Fibroblast of skin of right quadriceps (primary cell): Measurements from ENCODE around the gene LTC4S.
"Not testable (repeated sequence)": the region's sequence is repeated elsewhere in the genome, so short reads cannot be mapped to it uniquely, and the experiment has no call there.

Experiments used
- DNase-seq: peaks from one replicate; pipeline ENCODE4 v3.0.0-alpha.2; 2013

LTC4S gene

DNA sequence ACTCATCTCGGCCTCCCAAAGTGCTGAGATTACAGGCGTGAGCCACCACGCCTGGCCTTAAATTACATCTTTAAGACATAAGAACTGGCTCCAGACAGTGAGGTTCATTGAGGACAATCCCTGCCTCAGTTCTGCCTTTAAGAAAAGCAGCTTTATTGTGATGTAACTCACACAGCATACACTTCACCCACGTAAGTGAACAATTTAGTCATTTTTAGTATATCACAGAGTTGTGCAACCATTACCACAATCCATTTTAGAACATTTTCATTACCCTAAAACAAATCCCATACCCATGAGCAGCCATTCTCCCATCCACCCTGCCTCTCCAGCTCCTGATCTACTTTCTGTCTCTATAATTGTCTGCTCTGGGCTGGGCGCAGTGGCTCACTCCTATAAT is 24.0 kb upstream of the LTC4S start:
- no peak for DNase-seq

DNA sequence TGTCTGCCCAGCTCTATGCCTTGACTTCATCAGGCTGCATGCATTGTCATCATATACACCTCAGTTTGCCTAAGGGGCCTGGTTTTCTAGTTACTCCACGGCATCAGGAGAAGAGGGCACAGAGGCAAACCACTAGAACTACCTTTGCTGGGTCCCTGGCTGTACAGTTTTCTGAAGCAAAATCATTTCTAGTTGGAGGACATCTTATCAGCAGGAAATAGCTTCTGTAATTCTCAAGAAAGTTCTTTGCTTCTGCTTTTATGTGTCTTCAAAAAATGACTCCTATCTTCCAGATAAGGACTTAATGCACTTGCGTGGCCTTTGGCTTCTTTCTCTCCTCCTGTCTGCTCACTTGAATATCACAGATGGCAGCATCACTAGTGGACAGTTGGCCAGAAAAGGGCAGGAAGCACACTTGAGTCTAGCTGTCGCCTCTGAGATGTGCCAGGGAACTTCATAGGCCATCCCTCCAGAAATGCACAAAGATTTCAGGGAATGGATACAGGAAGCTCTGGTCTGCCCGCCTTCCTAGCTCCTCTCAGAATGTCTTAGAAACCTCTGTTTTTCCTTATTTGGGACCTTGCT is 22.4 kb upstream of the LTC4S start:
- DNase-seq = no peak

DNA sequence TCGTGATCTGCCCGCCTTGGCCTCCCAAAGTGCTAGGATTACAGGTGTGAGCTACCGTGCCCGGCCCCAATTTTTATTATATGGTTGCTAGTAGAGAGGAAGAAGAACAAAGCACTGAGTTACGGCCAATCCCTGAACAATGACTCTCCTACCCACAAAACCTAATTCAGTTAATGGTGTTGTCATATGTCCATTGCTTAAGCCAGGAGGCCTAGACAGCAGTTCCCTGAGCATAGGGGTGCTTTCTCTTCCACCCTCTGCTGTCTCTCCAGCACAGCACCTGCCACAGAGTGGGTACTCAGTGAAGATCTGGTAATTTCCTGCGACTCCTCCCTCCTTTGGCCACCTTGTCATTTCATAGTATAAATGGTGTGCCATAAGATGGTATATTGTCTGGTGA is 21.4 kb upstream of the LTC4S start:
- DNase-seq = no peak

DNA sequence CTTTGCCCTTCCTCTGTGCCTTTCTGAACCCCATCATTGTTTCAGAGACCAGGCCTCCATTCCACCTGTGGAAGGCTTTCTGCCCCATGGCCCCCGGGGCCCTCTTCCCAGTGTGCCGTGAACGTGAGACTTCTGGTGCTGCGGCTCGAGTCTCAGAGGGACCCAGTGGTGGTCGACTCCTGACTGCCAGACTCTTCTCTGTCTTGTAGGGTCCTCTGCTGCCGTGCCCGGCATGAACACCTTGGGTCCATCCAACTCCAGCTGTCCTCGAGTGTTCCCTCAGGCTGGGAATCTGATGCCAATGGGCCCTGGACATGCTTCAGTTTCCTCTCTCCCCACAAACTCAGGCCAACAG is 20.1 kb upstream of the LTC4S start:
- DNase-seq = no peak

DNA sequence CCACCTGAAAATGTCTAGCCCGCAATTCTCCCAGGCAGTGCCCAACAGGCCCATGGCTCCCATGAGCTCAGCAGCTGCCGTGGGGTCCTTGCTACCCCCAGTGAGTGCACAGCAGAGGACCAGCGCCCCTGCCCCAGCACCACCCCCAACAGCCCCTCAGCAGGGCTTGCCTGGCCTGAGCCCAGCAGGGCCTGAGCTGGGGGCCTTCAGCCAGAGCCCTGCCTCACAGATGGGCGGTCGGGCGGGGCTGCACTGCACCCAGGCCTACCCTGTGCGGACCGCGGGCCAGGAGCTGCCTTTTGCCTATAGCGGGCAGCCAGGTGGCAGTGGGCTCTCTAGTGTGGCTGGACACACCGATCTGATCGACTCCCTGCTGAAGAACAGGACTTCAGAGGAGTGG is 19.3 kb upstream of the LTC4S start:
- DNase-seq = no peak

DNA sequence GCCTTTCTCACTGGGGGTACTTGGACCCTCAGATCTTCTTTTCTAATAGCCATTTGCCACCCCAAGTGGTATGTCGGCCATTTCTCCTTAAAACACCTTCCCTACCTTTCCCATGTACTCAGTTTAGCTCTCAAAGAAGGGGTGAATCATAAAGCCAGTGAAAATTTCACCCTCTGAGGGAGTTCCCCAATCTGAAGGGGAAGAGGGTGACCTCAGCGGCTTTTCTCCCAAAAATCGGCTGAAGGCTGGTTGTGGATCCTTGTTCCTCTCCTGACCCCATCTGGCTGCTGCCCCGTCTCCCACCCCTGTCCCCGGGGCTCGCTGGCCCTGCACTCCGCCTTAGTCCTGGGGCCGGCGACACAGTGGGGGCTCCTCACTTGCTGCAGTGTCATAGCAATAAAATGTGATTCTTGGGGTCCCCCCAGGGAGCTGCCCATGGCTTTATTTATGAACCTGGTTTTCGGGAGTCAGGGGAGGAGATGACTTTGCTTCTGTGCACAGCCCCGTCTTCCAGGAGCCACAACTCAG is 17.3 kb upstream of the LTC4S start:
- no peak for DNase-seq

DNA sequence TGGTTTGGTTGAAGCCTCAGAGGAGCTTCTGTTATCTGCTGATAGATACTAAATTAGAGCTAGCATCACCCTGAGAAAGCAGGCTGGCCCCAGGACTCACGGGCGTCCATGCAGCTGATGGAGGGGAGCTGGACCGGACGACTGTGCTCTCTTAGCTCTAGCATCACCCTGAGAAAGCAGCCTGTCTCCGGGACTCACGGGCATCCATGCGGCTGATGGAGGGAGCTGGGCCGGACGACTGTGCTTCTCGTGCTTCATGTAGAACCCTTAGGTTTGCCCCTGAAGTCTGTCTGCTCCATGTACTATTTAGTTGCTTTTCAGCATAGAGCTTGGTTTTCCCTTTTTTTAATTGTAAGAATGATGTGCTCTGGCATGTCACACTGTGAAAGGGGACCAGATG is 16.3 kb upstream of the LTC4S start:
- DNase-seq = no peak

DNA sequence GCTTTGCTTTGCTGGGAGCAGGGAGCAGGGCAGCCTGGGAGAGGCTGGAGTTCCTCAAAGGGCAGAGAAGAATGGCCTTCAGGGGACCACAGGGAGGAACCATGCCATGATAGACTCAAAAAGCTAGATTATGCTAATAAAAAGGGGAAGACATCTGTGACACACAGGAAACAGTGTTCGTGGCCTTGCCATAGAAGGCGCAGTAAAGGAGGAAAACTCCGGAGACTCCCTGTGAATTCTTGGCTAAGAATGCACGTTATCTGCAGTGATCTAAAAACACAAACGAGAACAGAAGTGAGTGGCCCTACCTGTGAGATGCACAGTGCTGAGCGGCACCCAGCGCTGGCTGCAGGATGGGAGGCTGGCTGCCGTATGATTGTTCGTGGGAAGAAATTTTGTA is 15.9 kb upstream of the LTC4S start:
- DNase-seq = no peak

DNA sequence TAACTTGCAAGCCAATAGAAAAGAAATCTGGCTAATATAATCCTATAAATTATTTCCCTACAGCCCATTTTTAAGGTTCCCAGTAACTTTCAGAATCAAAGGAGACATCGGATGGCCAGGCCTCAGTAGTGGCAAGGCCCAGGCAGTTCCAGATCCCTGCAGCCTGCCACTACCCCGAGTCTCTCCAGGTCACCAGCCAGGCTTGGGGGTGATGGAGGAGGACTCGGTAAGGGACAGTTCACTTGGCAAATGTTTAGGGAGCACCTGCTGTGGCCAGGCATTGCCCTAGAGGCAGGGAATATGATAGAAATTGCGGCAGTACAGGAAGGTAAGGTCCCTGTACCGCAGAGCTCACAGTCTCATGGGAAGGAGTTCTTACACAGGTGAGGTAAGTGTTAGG is 15.2 kb upstream of the LTC4S start:
- no peak for DNase-seq

DNA sequence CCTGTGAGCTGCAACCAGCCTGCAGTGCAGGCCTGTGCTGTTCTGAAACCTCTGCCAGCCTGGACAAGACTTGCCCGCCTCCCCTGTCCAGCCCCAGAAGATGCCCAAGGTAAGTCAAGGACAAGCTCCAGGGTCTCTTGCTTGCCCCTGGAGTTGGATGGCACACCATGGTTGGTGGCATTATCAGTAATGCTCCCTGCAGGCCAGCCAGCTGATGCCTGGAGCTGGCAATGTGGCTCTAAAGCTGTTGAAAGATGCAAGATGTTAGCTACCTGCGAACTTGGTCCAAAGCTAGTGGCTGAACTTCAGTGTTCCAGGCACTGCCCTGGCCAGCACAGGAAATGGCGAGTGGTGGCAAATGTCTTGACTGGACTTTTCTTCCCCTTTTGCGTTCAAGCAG is 14.0 kb upstream of the LTC4S start:
- no peak for DNase-seq

DNA sequence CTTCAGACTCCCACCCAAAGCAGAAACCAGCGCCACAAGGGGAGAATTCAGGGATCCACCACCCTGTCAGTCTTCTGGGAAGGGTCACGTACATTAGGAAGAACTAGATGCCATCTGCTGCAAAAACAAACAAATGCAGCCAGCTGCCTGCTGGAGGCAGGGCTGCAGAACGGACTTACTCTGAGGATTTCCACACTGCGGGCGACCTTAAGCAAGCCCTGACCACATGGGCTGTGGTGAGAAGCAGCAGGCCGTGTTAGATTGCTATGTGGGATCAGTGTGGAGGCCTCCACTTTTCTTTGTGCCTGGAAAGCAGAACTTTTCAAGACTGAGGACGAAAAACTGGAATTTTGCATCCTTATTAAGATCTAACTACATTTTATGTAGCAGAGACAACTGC is 13.4 kb upstream of the LTC4S start:
- DNase-seq = no peak

DNA sequence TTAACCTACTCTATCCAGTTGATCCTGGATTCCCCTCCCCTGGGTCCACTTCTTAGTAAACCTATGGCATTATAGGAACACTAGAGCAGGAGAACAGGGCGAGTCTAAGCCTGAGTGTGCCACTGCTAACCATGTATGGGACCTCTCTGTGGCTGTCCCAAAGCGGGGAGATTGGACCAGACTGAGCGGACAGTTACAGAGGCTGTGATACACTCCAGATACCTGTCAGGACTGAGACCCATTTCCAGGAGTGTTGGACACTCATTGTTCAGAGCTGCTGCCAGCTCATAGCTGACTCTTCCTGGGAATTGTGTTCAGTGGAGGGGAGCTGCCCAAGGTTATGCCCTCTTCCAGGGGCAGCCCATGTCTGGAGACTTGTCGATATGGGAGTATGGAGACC is 11.9 kb upstream of the LTC4S start:
- DNase-seq = no peak

DNA sequence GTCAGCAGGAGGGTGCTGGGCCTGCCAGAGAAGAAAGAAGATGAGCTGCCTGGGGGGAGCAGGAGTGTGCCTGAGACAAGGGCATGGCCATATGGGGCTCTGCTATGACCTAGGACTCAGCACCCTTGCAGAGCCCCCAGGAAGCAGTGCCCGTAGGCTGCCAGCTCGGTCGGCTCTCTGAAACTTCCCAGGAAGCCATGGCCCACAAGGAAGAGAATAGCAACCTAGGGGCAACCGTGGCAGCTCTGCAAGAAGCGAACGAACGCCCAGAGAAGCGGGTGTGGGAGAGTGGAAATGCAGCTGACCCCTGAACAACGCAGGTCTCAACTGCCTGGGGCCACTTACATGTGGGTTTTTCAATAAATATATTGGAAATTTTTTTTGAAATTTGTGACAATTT is 10.7 kb upstream of the LTC4S start:
- DNase-seq = no peak

DNA sequence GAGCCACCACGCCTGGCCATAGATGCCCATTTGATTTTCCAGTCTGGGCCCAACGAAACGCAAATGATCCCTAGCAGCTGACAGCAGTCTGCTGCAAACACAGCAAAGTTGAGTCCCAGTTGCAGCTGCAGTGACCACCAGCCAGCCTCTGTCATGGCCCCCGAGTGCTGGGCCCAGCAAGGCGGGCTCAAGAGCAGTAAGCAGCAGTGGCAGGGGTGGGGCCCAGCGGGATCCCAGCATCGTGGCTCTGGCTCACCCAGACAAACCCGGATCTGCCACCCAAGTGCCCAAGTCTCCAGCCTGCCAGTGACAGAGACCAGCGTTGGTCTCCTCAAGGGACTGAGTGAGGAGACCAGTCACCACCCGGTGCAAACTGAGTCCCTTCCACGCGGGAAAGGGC is 6.9 kb upstream of the LTC4S start:
- DNase-seq = no peak

DNA sequence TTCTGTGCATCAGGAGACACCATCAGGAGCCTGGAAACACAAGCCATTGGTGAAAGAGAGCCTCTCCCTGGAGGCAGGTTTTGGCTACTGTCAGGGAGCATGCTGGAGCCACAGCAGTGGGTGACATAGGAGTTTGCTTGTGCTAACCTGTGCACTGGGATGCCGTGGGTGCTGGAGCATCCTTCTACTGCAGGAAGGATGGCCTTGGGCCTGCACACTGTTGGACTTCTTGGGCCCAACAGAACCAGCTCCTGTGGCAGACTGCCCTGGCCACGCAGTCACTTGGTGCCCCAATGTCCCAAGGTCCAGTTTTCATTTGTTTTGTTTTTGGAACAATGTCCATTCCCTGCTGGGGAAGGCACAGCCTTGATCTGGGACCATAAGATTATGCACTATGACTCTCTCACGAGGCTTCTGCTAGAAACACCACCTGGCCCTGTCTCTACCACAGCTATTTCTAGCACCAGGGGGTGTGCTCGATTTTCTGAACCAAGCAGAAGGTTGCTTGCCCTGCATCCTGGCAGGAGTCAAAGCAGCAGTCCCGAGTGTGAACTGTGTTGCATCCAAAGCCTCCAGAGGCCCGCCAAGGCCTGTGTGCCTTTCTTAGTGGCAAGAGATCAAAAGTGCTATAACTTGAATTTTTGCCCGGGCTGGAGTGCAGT is 5.5 kb upstream of the LTC4S start:
- DNase-seq = no peak

DNA sequence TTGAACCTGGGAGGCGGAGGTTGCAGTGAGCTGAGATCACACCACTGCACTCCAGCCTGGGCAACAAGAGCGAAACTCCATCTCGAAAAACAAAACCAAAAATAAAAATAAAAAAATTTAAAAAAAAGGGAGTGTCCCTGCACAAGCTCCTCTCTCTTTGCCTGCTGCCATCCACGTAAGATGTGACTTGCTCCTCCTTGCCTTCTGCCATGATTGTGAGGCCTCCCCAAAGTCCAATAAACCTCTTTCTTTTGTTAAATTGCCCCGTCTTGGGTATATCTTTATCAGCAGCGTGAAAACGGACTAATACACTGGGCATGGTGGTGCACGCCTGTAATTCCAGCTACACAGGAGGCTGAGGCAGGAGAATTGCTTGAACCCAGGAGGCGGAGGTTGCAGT is 4.5 kb upstream of the LTC4S start:
- DNase-seq = not testable (repeated sequence)

DNA sequence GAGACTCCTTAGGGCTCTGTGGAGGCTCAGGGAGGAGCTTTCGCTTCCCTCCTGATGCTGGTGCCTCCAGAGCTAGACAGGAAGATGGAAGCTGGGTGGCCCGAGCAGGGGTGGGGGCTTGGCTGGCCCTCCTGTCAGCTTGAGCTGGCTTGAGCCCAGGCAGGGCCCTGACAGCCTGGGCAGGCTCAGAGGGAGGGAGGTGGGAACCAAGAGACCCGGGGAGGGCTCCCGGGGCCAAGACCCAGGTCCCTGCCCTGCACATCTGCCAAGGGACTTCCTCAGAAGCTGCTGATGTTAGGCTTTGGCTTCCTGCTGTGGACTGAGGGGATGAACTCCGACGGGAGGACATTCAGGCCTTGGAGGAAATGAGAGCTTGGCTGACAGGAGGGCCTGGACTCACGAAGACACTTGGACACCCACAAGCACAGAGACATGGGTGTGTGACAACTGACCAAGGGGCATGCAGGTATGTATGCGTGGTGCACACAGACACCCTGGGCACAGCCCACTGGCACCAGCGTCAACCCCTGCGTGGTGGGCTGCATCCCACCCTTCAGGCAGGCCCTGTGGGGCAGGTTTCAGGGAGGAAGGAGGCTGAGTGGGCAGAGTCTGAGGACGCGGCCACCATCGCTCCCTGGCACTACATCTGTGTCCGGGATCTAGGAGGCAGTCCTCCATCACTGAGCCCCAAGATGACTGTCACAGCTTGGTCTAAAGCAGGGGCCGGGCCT is 1.7 kb upstream of the LTC4S start:
- no peak for DNase-seq

DNA sequence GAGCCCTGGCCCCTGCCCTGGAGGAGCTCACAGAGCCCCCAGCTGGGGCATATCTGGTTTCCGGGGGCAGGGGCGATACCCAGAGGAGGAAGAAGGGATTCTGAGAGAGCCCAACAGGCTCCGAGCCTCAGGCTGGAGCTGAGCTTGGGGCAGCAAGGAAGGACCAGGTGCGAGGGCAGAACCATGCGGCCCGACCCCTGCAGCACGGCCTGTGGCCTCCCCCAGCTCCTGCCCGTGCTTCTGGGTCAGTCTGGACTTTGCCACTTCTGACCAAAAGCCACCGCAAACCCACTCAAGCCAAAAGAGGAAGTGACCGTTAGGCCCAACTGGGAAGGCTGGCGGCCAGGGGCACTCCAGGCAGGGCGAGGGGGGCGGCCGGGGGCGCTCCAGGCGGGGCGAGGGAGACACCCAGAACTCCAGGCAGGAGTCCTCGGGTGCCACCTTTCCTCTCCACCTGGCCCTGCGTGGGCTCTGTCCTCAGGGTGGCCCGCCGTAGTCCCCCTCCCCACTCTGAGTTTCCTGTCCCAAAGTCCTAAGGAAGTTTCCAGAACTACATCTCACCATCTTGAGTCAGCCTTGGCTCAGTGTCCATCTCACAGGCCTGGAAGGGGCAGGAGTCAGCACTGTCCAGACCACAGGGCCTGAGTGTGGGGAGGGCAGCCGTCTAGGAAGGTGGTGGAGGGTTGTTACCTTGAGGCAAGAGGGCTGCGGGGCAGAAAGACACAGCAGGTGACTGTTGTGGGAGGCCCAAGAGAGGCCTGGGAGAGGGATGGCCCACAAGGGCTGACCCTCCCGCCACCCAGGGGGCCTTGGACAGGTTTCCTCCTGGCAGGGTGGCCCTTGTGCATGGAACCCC is 946 bp upstream of the LTC4S start:
- DNase-seq = no peak

DNA sequence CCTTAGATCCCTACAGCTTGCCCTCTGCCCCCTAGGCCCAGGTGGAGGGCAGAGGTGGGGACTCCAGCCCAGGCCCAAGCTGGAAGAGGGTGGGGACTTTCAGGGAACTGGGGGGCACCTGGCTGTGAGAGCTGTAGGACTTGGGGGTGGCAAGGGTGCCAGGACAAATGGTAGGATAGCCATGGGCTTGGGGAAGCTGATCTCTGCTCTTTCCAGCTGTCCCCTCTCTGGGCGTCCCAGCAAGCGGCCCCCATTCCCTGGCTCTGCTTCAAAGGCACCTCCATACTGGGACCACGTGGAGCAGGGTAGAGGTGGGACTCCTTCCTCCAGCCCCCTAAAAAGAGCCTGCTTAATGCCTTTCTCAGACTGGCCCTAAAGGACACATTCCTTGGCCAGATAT is 385 bp downstream of the LTC4S start:
- DNase-seq = no peak

DNA sequence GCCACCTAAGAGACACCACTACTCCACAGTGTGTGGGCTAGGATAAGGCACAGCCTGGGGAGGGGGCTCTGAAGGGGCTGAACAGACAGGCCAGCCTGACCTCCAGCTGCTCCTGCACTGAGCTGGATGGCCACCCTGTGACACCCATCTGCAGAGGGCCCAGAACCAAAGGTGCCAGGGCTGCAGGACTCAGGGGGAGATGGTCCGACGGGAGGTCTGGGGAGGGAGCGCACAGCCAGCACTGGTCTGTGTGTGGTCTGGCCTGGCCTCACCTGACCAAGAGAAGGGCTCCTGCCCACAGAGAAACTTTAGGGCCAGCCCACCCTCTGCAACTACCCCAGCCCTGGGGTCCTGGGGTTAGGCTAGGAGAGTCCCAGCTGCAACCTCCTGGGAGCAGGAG is 789 bp downstream of the LTC4S start:
- DNase-seq = no peak

DNA sequence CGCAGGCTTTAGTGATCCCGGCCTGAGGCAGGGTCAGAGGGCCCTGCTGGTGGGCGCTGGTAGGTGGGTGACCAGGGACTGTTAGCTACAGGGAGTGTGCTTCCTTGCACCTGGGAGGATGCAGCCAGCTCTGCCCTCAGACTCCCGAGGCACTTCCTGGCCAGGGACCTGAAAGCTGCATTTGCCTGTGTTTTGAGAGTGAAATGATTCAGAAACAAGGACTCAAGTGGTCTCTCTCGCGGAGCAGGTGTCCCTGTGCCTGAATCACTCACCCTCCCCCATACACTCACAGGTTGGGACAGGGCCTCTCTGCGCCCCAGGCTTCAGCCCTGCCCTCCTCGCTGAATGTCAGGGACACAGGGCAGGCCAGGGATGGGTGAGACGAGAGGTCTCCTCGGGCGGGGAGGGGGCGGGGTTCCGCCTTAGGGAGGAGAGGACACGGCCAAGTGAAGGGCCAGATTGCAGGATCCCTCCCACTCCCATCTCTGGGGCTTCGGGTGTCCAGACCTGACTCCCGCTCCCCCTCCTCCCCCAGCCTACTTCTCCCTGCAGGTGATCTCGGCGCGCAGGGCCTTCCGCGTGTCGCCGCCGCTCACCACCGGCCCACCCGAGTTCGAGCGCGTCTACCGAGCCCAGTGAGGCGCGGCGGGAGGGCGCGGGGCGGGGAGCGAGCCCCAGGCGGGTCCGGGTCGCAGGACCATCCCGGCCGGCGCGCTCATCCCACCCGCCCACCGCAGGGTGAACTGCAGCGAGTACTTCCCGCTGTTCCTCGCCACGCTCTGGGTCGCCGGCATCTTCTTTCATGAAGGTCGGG is 1.5 kb downstream of the LTC4S start:
- DNase-seq = no peak
